ENCODE results near the gene SNCB. TPM values are rescaled to one million over a fixed set of nuclear protein-coding genes. Genes with fewer than 3 reads are reported as not detected.

Gene SNCB
- total RNA-seq, 1 donor from 2014 or later, result not detected

GRCh38 chr5:176575066-176575465 is 55.3 kb downstream of the SNCB start:
- no peak overlapping the region for H3K4me3 ChIP-seq (ENCODE audit: low read depth, low read length)
- no peaks in the 10 kb centered on the region for H3K36me3 ChIP-seq (ENCODE audit: control insufficient read depth, insufficient read depth, low read length)
- TF ChIP-seq, protein P1, sequence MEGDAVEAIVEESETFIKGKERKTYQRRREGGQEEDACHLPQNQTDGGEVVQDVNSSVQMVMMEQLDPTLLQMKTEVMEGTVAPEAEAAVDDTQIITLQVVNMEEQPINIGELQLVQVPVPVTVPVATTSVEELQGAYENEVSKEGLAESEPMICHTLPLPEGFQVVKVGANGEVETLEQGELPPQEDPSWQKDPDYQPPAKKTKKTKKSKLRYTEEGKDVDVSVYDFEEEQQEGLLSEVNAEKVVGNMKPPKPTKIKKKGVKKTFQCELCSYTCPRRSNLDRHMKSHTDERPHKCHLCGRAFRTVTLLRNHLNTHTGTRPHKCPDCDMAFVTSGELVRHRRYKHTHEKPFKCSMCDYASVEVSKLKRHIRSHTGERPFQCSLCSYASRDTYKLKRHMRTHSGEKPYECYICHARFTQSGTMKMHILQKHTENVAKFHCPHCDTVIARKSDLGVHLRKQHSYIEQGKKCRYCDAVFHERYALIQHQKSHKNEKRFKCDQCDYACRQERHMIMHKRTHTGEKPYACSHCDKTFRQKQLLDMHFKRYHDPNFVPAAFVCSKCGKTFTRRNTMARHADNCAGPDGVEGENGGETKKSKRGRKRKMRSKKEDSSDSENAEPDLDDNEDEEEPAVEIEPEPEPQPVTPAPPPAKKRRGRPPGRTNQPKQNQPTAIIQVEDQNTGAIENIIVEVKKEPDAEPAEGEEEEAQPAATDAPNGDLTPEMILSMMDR (IDR thresholded peaks at IDR 0.05; ENCODE audit: insufficient read depth, low read length, severe bottlenecking), result no peak
- DNase-seq (ENCODE audit: low read depth), result no peak
- H3K27me3 ChIP-seq (ENCODE audit: control insufficient read depth, insufficient read depth, low read length), result no peaks in the 10 kb centered on the region
- no peak for FAIRE-seq

GRCh38 chr5:176574297-176574591 is 56.1 kb downstream of the SNCB start:
- DNase-seq (ENCODE audit: low read depth) (no peak), FAIRE-seq (no peak)
- Histone ChIP-seq H3K4me3 (ENCODE audit: low read depth, low read length) (no peak overlapping the region), H3K27me3 (ENCODE audit: control insufficient read depth, insufficient read depth, low read length) (no peaks in the 10 kb centered on the region), H3K36me3 (ENCODE audit: control insufficient read depth, insufficient read depth, low read length) (no peaks in the 10 kb centered on the region)
- TF ChIP-seq, protein P1 (IDR thresholded peaks at IDR 0.05; ENCODE audit: insufficient read depth, low read length, severe bottlenecking), result no peak

GRCh38 chr5:176573564-176574296 is 56.6 kb downstream of the SNCB start:
- TF ChIP-seq, protein P1 (IDR thresholded peaks at IDR 0.05; ENCODE audit: insufficient read depth, low read length, severe bottlenecking), result peak; percentile 94
- FAIRE-seq (no peak), DNase-seq (ENCODE audit: low read depth) (no peak)
- Histone ChIP-seq H3K36me3 (ENCODE audit: control insufficient read depth, insufficient read depth, low read length) (no peaks in the 10 kb centered on the region), H3K27me3 (ENCODE audit: control insufficient read depth, insufficient read depth, low read length) (no peaks in the 10 kb centered on the region), H3K4me3 (ENCODE audit: low read depth, low read length) (no peak overlapping the region)

Other genes starting within 250 kb of the SNCB start
- 29.3 and 36.1 TPM in 2 replicates for gene NOP16, start 241.9 kb downstream of the SNCB start, total RNA-seq
- gene HIGD2A, start 241.8 kb downstream of the SNCB start, total RNA-seq, result 20.8 and 22.7 TPM in 2 replicates
- 241 and 381 TPM in 2 replicates for gene CLTB, start 214.0 kb downstream of the SNCB start, total RNA-seq
- 34.8 and 46.9 TPM in 2 replicates for gene FAF2, start 182.1 kb downstream of the SNCB start, total RNA-seq
- 2.1 and 3.6 TPM in 2 replicates for gene RNF44, start 93.1 kb downstream of the SNCB start, total RNA-seq
- under 0.01 TPM in 2 replicates for gene CDHR2, start 81.2 kb downstream of the SNCB start, total RNA-seq
- 1.6 and 2.8 TPM in 2 replicates for gene GPRIN1, start 20.4 kb downstream of the SNCB start, total RNA-seq
- not detected in 2 replicates for gene EIF4E1B, start 141 bp upstream of the SNCB start, total RNA-seq
- gene TSPAN17, start 16.9 kb upstream of the SNCB start, total RNA-seq, result 46.3 and 55.9 TPM in 2 replicates
- not detected in 2 replicates for gene UNC5A, start 180.0 kb upstream of the SNCB start, total RNA-seq